Measurements from ENCODE around the gene COX8C. TPM values are rescaled to one million over a fixed set of nuclear protein-coding genes. Genes with fewer than 3 reads are reported as not detected.

COX8C gene
- total and polyA plus RNA-seq, 10 of the 15 experiments (the other 5 are each of a cell fraction or from before 2014, with no cell fraction given), result 0.15 to 0.20 TPM; not detected in 8

DNA sequence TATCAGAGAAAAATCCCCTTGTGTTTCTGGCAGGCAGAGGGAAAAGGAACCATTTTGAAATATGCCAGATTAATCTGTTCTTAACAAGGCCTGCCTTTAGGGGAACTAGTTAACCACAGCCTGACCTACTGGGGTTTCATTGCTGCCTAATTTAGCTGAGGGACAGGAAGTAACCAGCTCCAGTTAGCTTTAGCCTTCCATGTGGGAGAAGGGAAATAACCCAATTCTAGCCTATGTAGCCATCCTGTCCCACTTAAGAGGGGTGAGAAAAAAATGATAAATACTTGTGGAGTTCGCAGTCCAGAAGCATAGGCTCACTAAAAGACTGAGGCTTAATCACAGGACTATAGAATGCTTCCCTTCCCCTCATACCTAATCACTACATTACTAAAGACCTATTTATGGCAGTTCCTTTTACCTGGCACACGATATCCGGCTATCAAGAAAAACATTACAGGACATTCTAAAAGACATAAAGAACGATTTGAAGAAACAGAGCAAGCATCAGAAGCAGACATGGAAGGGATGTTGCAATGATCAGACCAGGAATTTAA is 22.8 kb downstream of the COX8C start (continued):
- TF ChIP-seq, protein P1, sequence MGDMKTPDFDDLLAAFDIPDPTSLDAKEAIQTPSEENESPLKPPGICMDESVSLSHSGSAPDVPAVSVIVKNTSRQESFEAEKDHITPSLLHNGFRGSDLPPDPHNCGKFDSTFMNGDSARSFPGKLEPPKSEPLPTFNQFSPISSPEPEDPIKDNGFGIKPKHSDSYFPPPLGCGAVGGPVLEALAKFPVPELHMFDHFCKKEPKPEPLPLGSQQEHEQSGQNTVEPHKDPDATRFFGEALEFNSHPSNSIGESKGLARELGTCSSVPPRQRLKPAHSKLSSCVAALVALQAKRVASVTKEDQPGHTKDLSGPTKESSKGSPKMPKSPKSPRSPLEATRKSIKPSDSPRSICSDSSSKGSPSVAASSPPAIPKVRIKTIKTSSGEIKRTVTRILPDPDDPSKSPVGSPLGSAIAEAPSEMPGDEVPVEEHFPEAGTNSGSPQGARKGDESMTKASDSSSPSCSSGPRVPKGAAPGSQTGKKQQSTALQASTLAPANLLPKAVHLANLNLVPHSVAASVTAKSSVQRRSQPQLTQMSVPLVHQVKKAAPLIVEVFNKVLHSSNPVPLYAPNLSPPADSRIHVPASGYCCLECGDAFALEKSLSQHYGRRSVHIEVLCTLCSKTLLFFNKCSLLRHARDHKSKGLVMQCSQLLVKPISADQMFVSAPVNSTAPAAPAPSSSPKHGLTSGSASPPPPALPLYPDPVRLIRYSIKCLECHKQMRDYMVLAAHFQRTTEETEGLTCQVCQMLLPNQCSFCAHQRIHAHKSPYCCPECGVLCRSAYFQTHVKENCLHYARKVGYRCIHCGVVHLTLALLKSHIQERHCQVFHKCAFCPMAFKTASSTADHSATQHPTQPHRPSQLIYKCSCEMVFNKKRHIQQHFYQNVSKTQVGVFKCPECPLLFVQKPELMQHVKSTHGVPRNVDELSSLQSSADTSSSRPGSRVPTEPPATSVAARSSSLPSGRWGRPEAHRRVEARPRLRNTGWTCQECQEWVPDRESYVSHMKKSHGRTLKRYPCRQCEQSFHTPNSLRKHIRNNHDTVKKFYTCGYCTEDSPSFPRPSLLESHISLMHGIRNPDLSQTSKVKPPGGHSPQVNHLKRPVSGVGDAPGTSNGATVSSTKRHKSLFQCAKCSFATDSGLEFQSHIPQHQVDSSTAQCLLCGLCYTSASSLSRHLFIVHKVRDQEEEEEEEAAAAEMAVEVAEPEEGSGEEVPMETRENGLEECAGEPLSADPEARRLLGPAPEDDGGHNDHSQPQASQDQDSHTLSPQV (IDR thresholded peaks at IDR 0.05), result 0 out of 2 replicates have a peak, but pooled peaks have one; percentile 39
- no peak for TF ChIP-seq RCOR1 (conservative IDR thresholded peaks at IDR 0.05; ENCODE audit: low read depth, low read length)
- no peak for TF ChIP-seq SMC3 (IDR thresholded peaks at IDR 0.05; ENCODE audit: borderline replicate concordance, low read length)
- TF ChIP-seq TBL1XR1 (IDR thresholded peaks at IDR 0.05; ENCODE audit: low read depth, low read length), result 0 out of 2 replicates have a peak, but pooled peaks have one; percentile 57
- TF ChIP-seq TARDBP (IDR thresholded peaks at IDR 0.05; ENCODE audit: borderline replicate concordance), result no peak
- TF ChIP-seq TAF1 (IDR thresholded peaks at IDR 0.05; ENCODE audit: borderline replicate concordance, low read depth, low read length), result peak; percentile 58
- TF ChIP-seq, protein P2, sequence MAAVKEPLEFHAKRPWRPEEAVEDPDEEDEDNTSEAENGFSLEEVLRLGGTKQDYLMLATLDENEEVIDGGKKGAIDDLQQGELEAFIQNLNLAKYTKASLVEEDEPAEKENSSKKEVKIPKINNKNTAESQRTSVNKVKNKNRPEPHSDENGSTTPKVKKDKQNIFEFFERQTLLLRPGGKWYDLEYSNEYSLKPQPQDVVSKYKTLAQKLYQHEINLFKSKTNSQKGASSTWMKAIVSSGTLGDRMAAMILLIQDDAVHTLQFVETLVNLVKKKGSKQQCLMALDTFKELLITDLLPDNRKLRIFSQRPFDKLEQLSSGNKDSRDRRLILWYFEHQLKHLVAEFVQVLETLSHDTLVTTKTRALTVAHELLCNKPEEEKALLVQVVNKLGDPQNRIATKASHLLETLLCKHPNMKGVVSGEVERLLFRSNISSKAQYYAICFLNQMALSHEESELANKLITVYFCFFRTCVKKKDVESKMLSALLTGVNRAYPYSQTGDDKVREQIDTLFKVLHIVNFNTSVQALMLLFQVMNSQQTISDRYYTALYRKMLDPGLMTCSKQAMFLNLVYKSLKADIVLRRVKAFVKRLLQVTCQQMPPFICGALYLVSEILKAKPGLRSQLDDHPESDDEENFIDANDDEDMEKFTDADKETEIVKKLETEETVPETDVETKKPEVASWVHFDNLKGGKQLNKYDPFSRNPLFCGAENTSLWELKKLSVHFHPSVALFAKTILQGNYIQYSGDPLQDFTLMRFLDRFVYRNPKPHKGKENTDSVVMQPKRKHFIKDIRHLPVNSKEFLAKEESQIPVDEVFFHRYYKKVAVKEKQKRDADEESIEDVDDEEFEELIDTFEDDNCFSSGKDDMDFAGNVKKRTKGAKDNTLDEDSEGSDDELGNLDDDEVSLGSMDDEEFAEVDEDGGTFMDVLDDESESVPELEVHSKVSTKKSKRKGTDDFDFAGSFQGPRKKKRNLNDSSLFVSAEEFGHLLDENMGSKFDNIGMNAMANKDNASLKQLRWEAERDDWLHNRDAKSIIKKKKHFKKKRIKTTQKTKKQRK (IDR thresholded peaks at IDR 0.05; ENCODE audit: low read depth, low read length), result no peak
- peak; percentile 70; the same call in 1 of the 3 replicates for TF ChIP-seq POU2F2 (IDR thresholded peaks at IDR 0.05; ENCODE audit: borderline replicate concordance, low read depth, low read length)
- TF ChIP-seq POLR2A (IDR thresholded peaks at IDR 0.05; ENCODE audit: low read depth, low read length), result no peak
- no peak for TF ChIP-seq FOS (IDR thresholded peaks at IDR 0.05; ENCODE audit: borderline replicate concordance, extremely low read depth, insufficient read length)
- TF ChIP-seq MYC (IDR thresholded peaks at IDR 0.05; ENCODE audit: insufficient read depth, insufficient read length, insufficient replicate concordance, low read length, severe bottlenecking), result no peak
- TF ChIP-seq, protein P3, sequence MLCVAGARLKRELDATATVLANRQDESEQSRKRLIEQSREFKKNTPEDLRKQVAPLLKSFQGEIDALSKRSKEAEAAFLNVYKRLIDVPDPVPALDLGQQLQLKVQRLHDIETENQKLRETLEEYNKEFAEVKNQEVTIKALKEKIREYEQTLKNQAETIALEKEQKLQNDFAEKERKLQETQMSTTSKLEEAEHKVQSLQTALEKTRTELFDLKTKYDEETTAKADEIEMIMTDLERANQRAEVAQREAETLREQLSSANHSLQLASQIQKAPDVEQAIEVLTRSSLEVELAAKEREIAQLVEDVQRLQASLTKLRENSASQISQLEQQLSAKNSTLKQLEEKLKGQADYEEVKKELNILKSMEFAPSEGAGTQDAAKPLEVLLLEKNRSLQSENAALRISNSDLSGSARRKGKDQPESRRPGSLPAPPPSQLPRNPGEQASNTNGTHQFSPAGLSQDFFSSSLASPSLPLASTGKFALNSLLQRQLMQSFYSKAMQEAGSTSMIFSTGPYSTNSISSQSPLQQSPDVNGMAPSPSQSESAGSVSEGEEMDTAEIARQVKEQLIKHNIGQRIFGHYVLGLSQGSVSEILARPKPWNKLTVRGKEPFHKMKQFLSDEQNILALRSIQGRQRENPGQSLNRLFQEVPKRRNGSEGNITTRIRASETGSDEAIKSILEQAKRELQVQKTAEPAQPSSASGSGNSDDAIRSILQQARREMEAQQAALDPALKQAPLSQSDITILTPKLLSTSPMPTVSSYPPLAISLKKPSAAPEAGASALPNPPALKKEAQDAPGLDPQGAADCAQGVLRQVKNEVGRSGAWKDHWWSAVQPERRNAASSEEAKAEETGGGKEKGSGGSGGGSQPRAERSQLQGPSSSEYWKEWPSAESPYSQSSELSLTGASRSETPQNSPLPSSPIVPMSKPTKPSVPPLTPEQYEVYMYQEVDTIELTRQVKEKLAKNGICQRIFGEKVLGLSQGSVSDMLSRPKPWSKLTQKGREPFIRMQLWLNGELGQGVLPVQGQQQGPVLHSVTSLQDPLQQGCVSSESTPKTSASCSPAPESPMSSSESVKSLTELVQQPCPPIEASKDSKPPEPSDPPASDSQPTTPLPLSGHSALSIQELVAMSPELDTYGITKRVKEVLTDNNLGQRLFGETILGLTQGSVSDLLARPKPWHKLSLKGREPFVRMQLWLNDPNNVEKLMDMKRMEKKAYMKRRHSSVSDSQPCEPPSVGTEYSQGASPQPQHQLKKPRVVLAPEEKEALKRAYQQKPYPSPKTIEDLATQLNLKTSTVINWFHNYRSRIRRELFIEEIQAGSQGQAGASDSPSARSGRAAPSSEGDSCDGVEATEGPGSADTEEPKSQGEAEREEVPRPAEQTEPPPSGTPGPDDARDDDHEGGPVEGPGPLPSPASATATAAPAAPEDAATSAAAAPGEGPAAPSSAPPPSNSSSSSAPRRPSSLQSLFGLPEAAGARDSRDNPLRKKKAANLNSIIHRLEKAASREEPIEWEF (IDR thresholded peaks at IDR 0.05; ENCODE audit: insufficient replicate concordance, low read depth, low read length), result no peak
- TF ChIP-seq EED (IDR thresholded peaks at IDR 0.05; ENCODE audit: low read depth), result peak; percentile 97
- TF ChIP-seq, protein P4, sequence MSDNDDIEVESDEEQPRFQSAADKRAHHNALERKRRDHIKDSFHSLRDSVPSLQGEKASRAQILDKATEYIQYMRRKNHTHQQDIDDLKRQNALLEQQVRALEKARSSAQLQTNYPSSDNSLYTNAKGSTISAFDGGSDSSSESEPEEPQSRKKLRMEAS (IDR thresholded peaks at IDR 0.05; ENCODE audit: low read depth, low read length), result no peak
- TF ChIP-seq NBN (IDR thresholded peaks at IDR 0.05), result 0 out of 2 replicates have a peak, but pooled peaks have one; percentile 50
- TF ChIP-seq CHD1 (IDR thresholded peaks at IDR 0.05; ENCODE audit: low read depth, low read length), result no peak

All from GM12878 (cell line).